SK-N-SH treated with all-trans-retinoic acid at 6 μM for 48 hours (cell line): Measurements from ENCODE around the gene PRKG1.

ENCODE experiments used
- ATAC-seq: fragments of 200-7000 bp; cut with Tn5 transposase; 3 replicates; pipeline ENCODE4 v1.9.1; 2020; ENCODE audit warnings: mild to moderate bottlenecking, moderate library complexity
- ARNTL ChIP-seq: fragments of 450-650 bp; formaldehyde crosslinking; IDR thresholded peaks from 2 replicates; pipeline ENCODE4 v1.5.0; 2020; ENCODE audit warnings: low read depth, mild to moderate bottlenecking, moderate library complexity, borderline replicate concordance
- BACH2 ChIP-seq: fragments of 250-450 bp; sonication (Bioruptor Pico); IDR thresholded peaks from 2 replicates; pipeline ENCODE4 v1.9.0; 2021; ENCODE audit warnings: mild to moderate bottlenecking, borderline replicate concordance
- CREB5 ChIP-seq: fragments of 250-450 bp; sonication (Bioruptor Pico); IDR thresholded peaks from 2 replicates; pipeline ENCODE4 v1.5.1; 2020; ENCODE audit warnings: low read depth, mild to moderate bottlenecking, moderate library complexity
- CSDC2 ChIP-seq: fragments of 250-450 bp; sonication (Bioruptor Pico); IDR thresholded peaks from 2 replicates; pipeline ENCODE4 v1.5.0; 2020; ENCODE audit warnings: mild to moderate bottlenecking, moderate library complexity
- ESRRG ChIP-seq: fragments of 250-450 bp; sonication (Bioruptor Pico); IDR thresholded peaks from 2 replicates; pipeline ENCODE4 v1.6.1; 2021; ENCODE audit warnings: mild to moderate bottlenecking
- GLIS3 ChIP-seq: fragments of 250-450 bp; sonication (Bioruptor Pico); IDR thresholded peaks from 2 replicates; pipeline ENCODE4 v1.5.0; 2020; ENCODE audit warnings: mild to moderate bottlenecking, moderate library complexity
- ISL1 ChIP-seq: fragments of 250-450 bp; sonication (Bioruptor Pico); IDR thresholded peaks from 2 replicates; pipeline ENCODE4 v2.1.2; 2022; ENCODE audit warnings: mild to moderate bottlenecking, moderate library complexity
- OSR1 ChIP-seq: fragments of 250-450 bp; sonication (Bioruptor Pico); IDR thresholded peaks from 2 replicates; pipeline ENCODE4 v1.8.0; 2022; ENCODE audit warnings: moderate library complexity, mild to moderate bottlenecking, inconsistent platforms
- POU6F1 ChIP-seq: fragments of 250-450 bp; sonication (Bioruptor Pico); IDR thresholded peaks from 2 replicates; pipeline ENCODE4 v1.8.0; 2021; ENCODE audit warnings: low read depth, mild to moderate bottlenecking, moderate library complexity, borderline replicate concordance
- PPARA ChIP-seq: fragments of 250-450 bp; sonication (Bioruptor Pico); IDR thresholded peaks from 2 replicates; pipeline ENCODE4 v1.5.0; 2020; ENCODE audit warnings: mild to moderate bottlenecking, borderline replicate concordance
- RARB ChIP-seq: fragments of 250-450 bp; sonication (Bioruptor Pico); IDR thresholded peaks from 2 replicates; pipeline ENCODE4 v1.8.0; 2021; ENCODE audit warnings: mild to moderate bottlenecking, moderate library complexity
- SNAI2 ChIP-seq: fragments of 250-450 bp; sonication (Bioruptor Pico); IDR thresholded peaks from 2 replicates; pipeline ENCODE4 v1.5.0; 2020; ENCODE audit warnings: mild to moderate bottlenecking, moderate library complexity
- TCF4 ChIP-seq: fragments of 250-450 bp; sonication (Bioruptor Pico); IDR thresholded peaks from 2 replicates; pipeline ENCODE4 v1.8.0; 2021; ENCODE audit warnings: mild to moderate bottlenecking, moderate library complexity, borderline replicate concordance
- TOX ChIP-seq: fragments of 250-450 bp; sonication (Bioruptor Pico); IDR thresholded peaks from 2 replicates; pipeline ENCODE4 v1.8.0; 2021; ENCODE audit warnings: mild to moderate bottlenecking, moderate library complexity, borderline replicate concordance
- TSHZ2 ChIP-seq: fragments of 250-450 bp; sonication (Bioruptor Pico); IDR thresholded peaks from 2 replicates; pipeline ENCODE4 v1.5.0; 2020; ENCODE audit warnings: mild to moderate bottlenecking, moderate library complexity
- ZC3H10 ChIP-seq: fragments of 250-450 bp; sonication (Bioruptor Pico); IDR thresholded peaks from 2 replicates; pipeline ENCODE4 v1.5.1; 2021; ENCODE audit warnings: mild to moderate bottlenecking, moderate library complexity
- ZFP3 ChIP-seq: fragments of 250-450 bp; sonication (Bioruptor Pico); IDR thresholded peaks from 2 replicates; pipeline ENCODE4 v1.5.0; 2020; ENCODE audit warnings: mild to moderate bottlenecking, moderate library complexity
- ZFP30 ChIP-seq: fragments of 450-650 bp; formaldehyde crosslinking; IDR thresholded peaks from 2 replicates; pipeline ENCODE4 v1.5.0; 2022; ENCODE audit warnings: mild to moderate bottlenecking, moderate library complexity
- ZNF565 ChIP-seq: fragments of 450-650 bp; formaldehyde crosslinking; conservative IDR thresholded peaks from 2 replicates; pipeline ENCODE4 v1.5.0; 2020; ENCODE audit warnings: low read depth, mild to moderate bottlenecking, moderate library complexity
- ZNF70 ChIP-seq: fragments of 450-650 bp; formaldehyde crosslinking; IDR thresholded peaks from 2 replicates; pipeline ENCODE4 v1.5.0; 2020; ENCODE audit warnings: mild to moderate bottlenecking, moderate library complexity
- ZNF8 ChIP-seq: fragments of 450-650 bp; formaldehyde crosslinking; IDR thresholded peaks from 2 replicates; pipeline ENCODE4 v1.5.0; 2020; ENCODE audit warnings: mild to moderate bottlenecking, moderate library complexity
- TF ChIP-seq, protein P1 (sequence below): fragments of 250-450 bp; sonication (Bioruptor Pico); IDR thresholded peaks from 2 replicates; pipeline ENCODE4 v1.5.1; 2021; ENCODE audit warnings: mild to moderate bottlenecking, moderate library complexity
- TF ChIP-seq, protein P2 (sequence below): fragments of 250-450 bp; sonication (Bioruptor Pico); IDR thresholded peaks from 2 replicates; pipeline ENCODE4 v1.8.0; 2020; ENCODE audit warnings: mild to moderate bottlenecking, moderate library complexity, borderline replicate concordance

PRKG1 gene

GRCh38 chr10:51666456-51666855 lies 592.2 kb downstream of the PRKG1 start:
- no peak for TF ChIP-seq GLIS3 (CRISPR knock-in tag)
- TF ChIP-seq, protein P1, sequence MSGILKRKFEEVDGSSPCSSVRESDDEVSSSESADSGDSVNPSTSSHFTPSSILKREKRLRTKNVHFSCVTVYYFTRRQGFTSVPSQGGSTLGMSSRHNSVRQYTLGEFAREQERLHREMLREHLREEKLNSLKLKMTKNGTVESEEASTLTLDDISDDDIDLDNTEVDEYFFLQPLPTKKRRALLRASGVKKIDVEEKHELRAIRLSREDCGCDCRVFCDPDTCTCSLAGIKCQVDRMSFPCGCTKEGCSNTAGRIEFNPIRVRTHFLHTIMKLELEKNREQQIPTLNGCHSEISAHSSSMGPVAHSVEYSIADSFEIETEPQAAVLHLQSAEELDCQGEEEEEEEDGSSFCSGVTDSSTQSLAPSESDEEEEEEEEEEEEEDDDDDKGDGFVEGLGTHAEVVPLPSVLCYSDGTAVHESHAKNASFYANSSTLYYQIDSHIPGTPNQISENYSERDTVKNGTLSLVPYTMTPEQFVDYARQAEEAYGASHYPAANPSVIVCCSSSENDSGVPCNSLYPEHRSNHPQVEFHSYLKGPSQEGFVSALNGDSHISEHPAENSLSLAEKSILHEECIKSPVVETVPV = no peak
- TF ChIP-seq, all 23 proteins: peak for 0
- no peak for ATAC-seq

GRCh38 chr10:51667678-51668335 lies 593.5 kb downstream of the PRKG1 start:
- TF ChIP-seq, protein P2, sequence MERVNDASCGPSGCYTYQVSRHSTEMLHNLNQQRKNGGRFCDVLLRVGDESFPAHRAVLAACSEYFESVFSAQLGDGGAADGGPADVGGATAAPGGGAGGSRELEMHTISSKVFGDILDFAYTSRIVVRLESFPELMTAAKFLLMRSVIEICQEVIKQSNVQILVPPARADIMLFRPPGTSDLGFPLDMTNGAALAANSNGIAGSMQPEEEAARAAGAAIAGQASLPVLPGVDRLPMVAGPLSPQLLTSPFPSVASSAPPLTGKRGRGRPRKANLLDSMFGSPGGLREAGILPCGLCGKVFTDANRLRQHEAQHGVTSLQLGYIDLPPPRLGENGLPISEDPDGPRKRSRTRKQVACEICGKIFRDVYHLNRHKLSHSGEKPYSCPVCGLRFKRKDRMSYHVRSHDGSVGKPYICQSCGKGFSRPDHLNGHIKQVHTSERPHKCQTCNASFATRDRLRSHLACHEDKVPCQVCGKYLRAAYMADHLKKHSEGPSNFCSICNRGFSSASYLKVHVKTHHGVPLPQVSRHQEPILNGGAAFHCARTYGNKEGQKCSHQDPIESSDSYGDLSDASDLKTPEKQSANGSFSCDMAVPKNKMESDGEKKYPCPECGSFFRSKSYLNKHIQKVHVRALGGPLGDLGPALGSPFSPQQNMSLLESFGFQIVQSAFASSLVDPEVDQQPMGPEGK (CRISPR knock-in tag) = no peak
- TF ChIP-seq ZC3H10 (CRISPR knock-in tag) (peak; percentile 91), RARB (CRISPR knock-in tag) (no peak; the same call in 1 of the 2 replicates), ESRRG (CRISPR knock-in tag) (0 out of 2 replicates have a peak, but pooled peaks have one; percentile 62), ARNTL (CRISPR knock-in tag) (no peak), ZFP3 (CRISPR knock-in tag) (no peak), ISL1 (CRISPR knock-in tag) (peak; percentile 97), TSHZ2 (peak; percentile 73; the same call in 1 of the 2 replicates), ZNF8 (no peak), TOX (0 out of 2 replicates have a peak, but pooled peaks have one; percentile 8), ZFP30 (CRISPR knock-in tag) (no peak), ZNF565 (no peak), ZNF70 (no peak), CSDC2 (no peak), SNAI2 (CRISPR knock-in tag) (no peak), BACH2 (CRISPR knock-in tag) (no peak), POU6F1 (CRISPR knock-in tag) (no peak; the same call in 1 of the 2 replicates), GLIS3 (CRISPR knock-in tag) (no peak), TCF4 (no peak), OSR1 (no peak), PPARA (CRISPR knock-in tag) (no peak), CREB5 (CRISPR knock-in tag) (peak; percentile 80)
- TF ChIP-seq, protein P1 = peak; percentile 57; the same call in 1 of the 2 replicates
- TF ChIP-seq, all 23 proteins: peak for 7
- peak; percentile 78 for ATAC-seq
